GM19468 (cell line): Measurements from ENCODE around the gene LARP1.
"Not testable (repeated sequence)": the region's sequence is repeated elsewhere in the genome, so short reads cannot be mapped to it uniquely, and the experiment has no call there.

Experiments
- ATAC-seq: cut with Tn5 transposase; IDR thresholded peaks from one replicate; pipeline ENCODE4 v1.9.1; 2021; ENCODE audit warnings: mild to moderate bottlenecking, moderate library complexity, moderate number of reproducible peaks; ENCODE audit not compliant: unreplicated experiment; ENCODE audit errors: extremely low read depth

Gene LARP1

DNA sequence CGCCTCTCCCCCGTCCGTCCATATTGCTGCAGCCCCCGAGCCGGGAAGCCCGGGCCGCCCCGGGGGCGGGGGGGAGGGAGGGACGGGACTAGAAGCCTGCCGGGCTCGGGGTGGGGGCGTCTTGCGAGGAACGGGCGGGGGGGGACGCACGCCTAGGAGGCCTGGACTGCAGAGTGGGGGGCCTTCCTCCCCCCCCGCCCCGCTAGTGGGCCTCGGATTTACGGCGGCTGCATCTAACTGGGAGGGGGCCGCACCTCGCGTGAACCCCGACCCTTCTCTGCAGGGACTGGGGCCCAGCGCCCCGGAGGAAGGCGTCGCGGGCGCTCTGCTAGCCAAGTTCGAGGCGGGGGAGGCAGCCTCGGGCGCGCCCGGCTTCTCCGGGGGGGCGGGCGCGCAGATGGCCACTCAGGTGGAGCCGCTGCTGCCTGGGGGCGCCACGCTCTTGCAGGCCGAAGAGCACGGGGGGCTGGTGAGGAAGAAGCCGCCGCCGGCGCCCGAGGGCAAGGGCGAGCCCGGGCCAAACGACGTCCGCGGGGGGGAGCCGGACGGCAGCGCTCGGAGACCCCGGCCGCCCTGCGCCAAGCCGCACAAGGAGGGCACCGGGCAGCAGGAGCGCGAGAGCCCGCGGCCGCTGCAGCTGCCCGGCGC, at the start of gene LARP1:
TSS of gene LARP1 (plus strand) at position 17 of the 648 bp plus-strand sequence. CDS start at position 398, 381 bp downstream.
- ATAC-seq: no peak

DNA sequence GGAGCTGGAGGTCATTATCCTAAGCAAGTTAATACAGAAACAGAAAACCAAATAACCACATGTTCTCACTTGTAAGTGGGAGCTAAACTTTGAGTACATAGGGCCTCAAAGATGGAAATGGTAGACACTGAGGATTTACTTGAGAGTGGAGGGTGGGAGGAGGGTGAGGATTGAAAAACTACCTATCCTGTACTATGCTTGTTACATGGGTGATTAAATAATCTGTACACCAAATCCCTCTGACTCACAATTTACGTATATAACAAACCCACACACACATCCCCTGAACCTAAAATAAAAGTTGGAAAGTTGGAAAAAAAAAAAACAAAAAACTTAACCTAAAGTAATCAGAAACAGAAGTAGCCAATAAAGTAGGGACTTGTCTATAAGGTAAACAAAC, 48.8 kb upstream of the LARP1 start:
- ATAC-seq: no peak

DNA sequence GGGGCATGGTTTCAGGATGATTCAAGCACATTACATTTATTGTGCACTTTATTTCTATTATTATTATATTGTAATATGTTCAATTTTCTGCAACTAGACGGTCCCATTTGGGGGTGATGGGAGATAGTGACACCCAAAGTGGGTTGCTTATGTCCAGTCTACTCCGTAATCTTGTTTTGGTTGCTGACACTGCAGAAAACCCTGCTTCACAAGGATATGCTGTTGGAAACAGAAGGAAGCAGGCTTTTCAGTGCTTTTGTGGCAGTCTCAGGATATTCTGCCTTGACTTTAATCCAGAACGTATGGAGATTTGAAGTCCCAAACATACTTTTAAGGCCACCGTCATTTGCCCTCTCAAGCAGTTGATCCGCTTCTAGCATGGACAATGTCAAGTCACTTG, 47.5 kb upstream of the LARP1 start:
- ATAC-seq: no peak

DNA sequence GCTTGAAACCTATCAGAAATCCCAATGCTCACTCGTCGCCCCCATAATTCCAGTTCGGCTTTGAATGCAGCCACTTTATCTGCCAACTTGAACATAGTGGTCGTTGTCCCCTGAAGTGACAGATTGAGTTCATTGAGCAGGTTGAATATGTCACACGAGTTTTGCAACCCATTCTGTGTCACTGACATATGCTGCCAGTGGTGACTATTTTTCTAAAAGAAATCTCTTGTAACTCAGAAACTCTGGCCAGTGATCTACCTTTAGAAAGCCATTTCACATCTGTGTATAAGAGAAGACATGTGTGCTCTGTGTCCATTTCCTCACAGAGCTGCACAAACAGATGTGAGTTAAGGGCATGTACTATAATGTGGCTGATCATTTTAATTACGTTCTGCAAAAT, 47.0 kb upstream of the LARP1 start:
- ATAC-seq: no peak

DNA sequence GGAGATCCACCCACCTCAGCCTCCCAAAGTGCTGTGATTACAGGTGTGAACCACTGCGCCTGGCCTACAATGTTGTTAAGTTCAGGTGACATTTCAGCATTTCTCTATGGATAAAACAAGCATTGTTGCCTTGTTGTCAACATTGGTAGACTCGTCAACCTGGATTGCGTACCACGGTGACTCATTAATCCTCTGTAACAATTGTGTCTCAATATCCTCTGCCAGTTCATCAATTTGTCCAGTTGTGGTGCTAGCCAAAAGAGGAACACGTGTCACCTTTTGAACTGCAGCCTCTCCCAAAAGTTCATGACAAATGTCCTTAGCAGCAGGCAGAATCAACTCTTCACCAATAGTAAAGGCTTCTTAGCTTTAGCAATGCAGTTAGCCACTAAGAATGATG, 46.3 kb upstream of the LARP1 start:
- ATAC-seq: no peak

DNA sequence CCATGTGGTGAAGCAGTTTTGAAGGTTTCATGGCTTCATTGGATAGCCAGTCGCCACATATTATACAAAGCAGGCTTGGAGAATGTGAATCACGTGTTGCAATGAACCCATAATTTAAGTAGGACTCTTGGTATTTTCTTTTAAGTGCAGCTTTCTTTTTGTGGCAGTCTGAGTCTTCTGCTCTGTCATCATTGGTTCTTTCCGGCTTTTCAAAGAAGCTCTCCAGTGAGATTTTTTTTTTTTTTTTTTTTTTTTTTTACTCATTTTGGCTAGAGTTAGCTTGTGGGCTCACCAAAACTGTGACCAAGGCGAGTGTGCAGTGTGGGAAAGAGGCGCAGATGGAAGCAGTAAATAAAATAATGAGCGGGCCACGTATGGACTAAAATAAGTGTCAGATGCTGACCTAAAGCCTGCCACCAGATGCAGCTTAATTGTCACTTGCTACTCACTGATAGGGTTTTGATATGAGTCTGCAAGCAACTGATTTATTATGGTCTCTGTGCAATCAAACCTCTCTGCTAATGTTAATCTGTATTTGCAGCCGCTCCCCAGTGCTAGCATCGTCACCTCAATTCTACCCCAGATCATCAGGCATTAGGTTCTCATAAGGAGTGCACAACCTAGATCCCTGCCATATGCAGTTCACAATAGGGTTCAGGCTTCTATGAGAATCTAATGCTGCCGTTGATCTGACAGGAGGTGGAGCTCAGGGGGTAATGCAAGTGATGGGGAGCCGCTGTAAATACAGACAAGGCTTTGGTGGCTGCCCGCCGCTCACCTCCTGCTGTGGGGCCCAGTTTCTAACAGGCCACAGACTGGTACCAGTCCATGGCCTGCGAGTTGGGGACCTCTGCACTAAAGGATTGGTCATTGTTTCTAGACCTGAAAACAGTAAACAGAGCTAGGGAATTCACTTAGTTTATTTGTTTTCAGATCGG, 45.5 kb upstream of the LARP1 start:
- ATAC-seq: no peak

DNA sequence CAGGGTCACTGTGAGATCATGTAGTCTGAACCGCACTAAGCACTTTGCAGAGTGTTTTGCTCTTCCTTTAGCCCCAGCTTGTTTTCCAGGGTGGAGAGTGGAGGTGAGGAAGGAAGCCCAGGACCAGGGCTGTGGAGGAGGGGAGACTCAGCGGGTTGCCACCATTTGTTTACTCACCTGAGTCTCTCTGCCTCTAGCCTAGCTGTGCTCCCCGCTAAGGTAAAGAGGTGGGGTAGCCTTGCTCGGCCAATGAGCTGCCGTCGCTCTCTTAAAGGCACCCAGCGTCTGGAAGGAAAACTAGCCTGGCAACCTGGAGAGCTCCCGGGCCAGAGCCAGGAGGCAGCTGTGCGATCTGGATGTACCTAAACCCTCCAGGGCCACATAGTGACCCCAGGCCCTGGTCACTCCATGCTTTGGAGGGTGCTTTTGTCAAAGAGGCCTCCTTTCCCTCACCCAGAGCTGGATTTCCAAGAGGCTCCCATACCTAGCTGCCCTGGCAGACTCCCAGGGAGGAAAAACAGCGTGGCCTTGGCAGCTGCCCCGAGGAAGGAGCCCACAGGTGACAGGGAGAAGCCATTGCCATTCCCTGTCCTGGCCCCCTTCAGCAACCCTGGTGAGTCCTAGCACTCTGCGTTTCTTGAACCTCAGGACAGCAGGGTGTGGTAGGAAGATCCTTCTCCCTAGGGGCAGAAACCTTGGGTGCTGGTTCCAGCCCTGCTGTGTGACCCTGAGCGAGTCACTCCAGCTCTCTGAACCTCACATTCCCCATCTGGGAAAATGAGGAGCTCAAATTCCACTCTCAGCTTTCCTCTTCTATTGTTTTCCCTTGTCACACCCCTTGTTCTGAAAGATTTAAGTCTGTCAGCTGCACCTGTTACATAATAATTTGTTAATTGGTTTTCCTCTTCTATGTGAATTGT, 42.4 kb upstream of the LARP1 start:
- ATAC-seq: no peak

DNA sequence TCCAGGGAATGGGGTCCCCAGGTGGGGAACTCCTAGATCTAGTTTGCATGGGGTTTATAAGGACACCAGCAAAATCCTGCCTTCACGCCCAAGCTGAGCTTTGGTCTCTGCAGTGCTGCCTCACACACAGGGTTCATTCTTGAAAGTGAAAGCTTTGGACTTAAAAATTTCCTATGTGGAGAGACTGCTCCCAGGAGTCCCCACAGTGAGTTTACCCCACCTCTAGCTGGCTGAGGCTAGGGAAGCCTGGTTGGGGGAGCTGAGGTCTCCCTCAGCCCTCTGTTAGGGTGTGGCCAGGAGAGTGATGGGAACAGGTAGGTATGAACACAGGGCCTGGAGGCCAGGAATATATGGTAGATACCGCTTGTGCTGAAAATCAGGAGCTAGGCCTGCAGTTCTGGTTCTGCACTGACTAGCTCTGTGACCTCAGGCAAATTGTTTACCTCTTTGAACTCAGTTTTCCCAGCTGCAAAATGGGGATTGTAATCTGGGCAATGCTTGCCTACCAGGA, 41.5 kb upstream of the LARP1 start:
- ATAC-seq: no peak

DNA sequence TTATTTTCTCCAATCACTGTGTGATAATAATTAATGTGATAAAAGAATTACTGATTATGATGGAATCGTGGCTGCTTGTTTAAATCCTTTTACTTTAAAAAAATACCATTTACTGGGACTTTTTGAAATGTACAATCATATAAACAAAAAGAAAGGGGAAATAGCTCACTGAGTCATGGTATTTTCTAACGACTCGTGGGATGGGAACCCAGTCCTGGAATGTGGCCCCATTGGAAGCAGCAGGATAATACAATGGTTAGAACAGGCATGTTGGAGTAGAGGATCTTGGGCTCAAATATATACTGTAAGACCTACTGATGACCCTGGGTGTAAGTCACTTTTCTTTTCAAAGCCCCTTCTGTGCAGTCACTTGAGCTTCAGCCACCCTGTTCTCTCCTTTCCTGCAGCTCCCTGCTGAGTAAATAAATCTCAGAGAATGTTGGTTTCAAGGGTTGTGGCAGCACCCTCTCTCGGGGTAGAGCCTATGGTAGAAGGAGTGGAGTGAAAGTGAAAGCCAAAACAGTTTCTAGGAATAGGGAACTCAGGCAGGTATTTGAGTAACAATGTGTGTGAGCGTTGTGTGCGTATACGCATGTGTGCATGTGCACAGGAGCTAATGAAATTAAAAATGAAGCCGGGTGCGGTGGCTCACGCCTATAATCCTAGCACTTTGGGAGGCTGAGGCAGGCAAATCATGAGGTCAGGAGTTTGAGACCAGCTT, 40.8 kb upstream of the LARP1 start:
- ATAC-seq: peak; percentile 86

DNA sequence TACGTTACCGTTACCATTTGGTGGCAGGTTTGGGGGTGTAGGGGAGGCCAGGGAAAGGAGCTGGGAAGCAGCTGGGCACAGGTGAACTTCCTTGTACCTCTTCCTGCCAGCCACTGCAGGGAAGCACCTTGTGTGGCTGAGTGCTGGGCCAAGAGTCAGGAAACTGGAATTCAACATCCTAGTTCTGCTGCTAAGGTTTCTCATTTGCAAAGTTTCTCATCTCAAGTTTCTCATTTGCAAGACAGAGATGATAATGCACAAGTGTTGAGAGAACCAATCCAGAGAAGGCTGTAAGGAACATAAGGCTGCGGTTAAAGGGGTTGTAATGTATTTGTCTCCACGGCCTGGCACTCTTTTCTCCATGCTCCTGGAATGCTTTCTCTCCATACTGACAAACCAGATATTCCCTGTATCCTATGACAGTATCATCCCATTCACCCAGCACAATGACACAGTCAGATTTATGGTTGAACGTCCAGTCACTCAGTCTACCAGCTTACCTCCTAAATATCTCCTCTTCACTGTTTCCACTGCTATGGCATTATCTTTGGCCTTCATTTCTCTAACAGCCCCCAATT, 33.6 kb upstream of the LARP1 start:
- ATAC-seq: no peak

DNA sequence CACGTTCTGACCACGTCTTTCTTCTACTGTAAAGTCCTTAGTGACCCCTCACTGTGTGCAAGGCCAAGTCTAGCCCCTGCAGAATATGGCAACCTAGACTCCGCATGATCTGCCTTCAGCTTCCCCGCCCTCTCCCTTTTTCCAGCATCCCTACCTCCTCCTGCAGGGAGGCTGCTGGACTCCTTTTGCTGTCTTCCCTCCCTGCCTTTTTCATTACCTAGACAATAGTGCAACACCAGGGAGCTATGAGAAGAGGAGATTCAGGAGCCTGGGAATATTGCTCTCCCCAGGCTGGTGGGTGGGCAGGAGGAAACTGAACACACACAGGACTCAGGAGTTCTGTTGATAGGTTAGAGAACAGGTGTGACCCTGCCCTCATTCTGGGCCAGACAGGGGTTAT, 33.1 kb upstream of the LARP1 start:
- ATAC-seq: no peak

DNA sequence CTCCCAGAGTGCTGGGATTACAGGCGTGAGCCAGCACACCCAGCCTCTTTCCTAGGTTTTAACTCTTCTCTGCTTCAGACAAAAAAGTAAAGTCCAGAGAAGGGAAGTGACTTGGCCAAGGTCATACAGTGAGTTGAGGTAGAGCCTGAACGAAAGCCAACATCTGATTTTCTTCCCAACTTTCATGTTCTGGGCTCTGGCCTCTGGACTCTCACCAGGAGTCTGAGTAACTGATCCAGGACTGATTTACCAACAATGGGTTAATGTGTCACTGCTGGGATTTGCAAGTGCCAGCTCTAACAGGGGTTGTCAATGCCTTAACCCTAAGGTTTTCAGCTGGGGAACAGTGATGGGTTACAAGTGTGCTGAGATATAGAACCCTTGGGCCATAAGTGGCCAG, 32.2 kb upstream of the LARP1 start:
- no peak for ATAC-seq

DNA sequence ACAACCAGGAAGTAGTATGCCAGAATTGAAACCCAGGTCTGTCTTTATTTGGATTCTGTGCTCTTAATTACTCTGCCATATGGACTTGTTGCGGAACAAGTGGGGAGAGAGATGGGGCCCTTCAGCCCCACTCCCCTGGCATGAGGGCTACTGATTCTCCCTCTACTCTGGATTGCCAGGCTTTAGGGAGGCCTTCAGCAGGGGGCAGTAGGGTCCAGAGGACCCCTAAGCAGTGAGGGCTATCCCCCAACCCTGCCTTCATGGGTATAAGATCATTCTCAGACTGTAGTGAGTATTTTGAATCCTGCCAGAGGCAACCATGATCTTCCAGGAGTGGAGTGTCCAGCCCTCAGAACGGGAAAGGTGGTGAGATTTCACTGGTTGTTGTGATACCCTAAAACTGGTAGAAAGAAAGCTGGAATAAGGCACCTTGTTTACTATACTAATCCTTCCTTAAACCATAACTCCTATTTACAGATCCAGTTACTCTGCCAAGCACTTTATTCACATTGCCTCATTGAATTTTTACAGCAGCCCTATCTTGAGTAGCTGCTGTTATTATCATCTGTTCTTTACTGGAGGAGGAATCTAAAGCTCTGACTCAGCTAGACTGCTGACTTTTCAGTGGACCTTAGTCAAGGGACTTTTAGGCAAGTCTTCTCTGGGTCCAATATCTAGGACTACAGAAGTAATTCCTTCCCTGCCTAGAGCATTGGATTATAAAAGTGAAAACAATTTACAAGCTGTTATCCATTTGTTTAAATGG, 31.3 kb upstream of the LARP1 start:
- ATAC-seq: no peak

DNA sequence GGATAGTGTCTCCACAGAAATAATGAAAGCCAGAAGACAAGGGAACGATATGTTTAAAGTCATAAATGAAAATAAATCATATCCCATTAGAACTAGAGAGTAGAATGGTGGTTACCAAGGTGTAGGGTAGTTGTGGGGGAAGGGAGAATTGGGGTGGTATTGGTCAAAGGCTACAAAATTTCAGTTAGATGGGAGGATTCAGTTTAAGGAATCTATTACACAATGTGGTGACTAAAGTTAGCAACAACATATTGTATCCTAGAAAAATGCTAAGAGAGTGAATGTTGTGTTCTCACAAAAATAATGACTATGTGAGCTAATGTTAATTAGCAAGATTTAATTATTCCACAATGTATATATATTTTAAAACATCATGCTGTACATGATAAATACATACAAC, 27.8 kb upstream of the LARP1 start:
- no peak for ATAC-seq

DNA sequence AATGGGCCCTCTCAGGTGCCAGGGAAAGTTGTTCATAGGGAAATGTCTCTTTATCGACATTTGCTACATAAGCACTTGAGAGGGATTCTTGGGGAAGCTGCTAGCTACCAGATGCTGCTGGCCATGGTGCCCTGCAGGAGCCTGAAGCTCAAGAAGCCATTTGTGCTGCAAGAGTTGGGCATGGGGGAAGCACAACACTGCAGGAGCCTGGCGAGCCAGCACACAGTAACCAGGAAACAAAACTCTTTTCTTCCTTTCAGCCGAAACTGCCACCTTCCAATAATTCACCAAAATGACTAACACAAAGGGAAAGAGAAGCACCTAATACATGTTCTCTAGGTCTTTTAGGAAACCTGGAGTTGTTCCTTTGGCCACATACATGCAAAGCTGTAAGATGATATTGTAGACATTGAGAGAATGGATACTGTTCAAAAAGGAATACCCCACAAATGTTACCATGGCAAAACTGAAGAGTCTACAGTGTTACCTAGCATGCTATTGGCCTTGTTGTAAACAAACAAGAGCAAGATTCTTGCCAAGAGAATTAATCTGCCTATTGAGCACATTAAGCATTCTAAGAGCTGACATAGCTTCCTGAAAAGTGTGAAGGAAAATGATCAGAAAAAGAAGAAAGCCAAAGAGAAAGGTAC, 26.1 kb upstream of the LARP1 start:
- no peak for ATAC-seq

DNA sequence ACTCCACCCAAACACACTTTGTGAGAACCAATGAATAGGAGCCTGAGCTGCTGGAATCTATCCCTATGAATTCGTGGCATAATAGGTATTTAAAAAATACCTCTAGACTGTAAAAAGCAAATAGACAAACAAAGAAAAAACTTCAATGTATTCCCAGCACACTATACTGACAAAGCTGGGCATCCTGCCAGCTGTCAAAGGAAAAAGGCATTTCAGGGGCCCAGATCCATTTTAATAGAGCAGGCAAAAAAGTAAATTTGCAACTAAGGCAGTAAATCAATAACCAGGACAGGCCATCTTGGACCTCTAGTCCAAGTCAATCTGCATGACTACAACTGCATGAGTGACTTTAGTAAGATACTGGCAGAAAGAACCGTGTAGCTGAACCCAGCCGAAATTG, 25.6 kb upstream of the LARP1 start:
- ATAC-seq: no peak

DNA sequence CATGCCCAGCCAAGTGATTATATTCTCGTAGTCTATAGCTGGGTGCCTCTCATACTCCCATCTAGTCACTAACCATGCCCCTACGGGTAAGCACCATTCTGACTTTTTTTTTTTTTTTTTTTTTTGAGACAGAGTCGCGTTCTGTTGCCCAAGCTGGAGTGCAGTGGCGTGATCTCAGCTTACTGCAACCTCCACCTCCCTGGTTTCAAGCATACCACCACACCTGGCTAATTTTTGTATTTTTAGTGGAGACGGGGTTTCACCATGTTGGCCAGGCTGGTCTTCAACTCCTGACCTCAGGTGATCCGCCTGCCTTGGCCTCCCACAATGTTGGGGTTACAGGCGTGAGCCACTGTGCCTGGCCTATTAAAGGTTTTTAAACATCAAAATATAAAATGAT, 24.4 kb upstream of the LARP1 start:
- ATAC-seq: not testable (repeated sequence)

DNA sequence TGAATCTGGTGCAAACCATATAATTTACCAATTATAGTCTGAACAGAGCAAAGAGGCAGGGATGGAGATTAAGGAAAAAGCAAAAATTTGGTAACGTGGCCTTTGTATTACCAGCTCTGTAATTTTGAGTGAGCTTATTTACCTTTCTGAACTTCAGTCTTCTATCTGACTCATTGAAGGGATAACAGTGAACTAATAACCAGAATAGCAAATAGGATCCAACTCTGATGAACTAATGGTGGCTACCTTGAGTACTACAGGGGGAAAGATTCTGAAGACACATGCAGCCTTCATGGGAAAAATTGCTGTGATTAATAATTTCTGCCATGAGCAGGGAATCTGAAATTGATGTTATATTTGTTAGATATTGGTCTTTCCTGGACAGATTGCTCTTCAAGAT, 23.0 kb upstream of the LARP1 start:
- no peak for ATAC-seq
